ENCODE results near the gene PLXNC1. TPM values are rescaled to one million over a fixed set of nuclear protein-coding genes. Genes with fewer than 3 reads are reported as not detected.

PLXNC1 gene
- total and polyA plus RNA-seq, 2 of the 8 experiments (the other 6 are each of a cell fraction or from before 2014, with no cell fraction given) = 0.83 to 2.0 TPM

- H3K18ac ChIP-seq (ENCODE audit: extremely low read depth, low read length) = peak overlapping the region; percentile 44; the same call in 1 of the 2 replicates
- H2BK15ac ChIP-seq (ENCODE audit: low read length) = no peak overlapping the region
- no peak overlapping the region for H3K23ac ChIP-seq (ENCODE audit: insufficient read length)
- H2BK120ac ChIP-seq (replicated peaks; ENCODE audit: low read depth, low read length) = no peak overlapping the region
- H4K5ac ChIP-seq (ENCODE audit: insufficient read length, low read depth, low read length) = no peak overlapping the region
- no peak overlapping the region for H2AK5ac ChIP-seq (ENCODE audit: low read depth, low read length)
- H3K79me1 ChIP-seq (ENCODE audit: low read depth, low read length) = no peaks in the 10 kb centered on the region
- no peak overlapping the region for H2BK5ac ChIP-seq (ENCODE audit: low read depth, low read length)
- no peak overlapping the region for H2BK12ac ChIP-seq (ENCODE audit: low read depth, low read length)
- H3K79me2 ChIP-seq (ENCODE audit: control insufficient read depth in 1 of 2, insufficient read depth in 2 of 2, low read length in 2 of 2) = no peaks in the 10 kb centered on the region
- no peak overlapping the region for H2AFZ ChIP-seq (ENCODE audit: low read length)
- no peaks in the 10 kb centered on the region for H3K27me3 ChIP-seq (replicated peaks in 1 of 4; ENCODE audit: control insufficient read depth in 3 of 4, extremely low read depth in 1 of 4, insufficient read depth in 3 of 4, low read length in 3 of 4)
- H3K14ac ChIP-seq (ENCODE audit: insufficient read length) = no peak overlapping the region
- DNase-seq (ENCODE audit: low read depth in 1 of 2, low spot score in 2 of 2) (peak in 1 of 2 experiments; percentile 56), FAIRE-seq (no peak)
- H3K9ac ChIP-seq (replicated peaks in 1 of 4; ENCODE audit: extremely low read depth in 1 of 4, low read depth in 3 of 4, low read length in 3 of 4) = no peak overlapping the region
- TF ChIP-seq CTCF (IDR thresholded peaks at IDR 0.05; ENCODE audit: control extremely low read depth in 1 of 3, insufficient read depth in 1 of 3, low read depth in 1 of 3, low read length in 3 of 3) (peak; percentile 15 to 56 (median 42)), HDAC2 (IDR thresholded peaks at IDR 0.05; ENCODE audit: borderline replicate concordance in 1 of 2, low read depth in 2 of 2, low read length in 2 of 2) (no peak), RAD21 (IDR thresholded peaks at IDR 0.05 in 1 of 2, conservative IDR thresholded peaks at IDR 0.05 in 1 of 2; ENCODE audit: low read depth in 2 of 2, low read length in 2 of 2) (peak; percentile 49 to 67; a peak in 3 of 4 replicates)
- no peaks in the 10 kb centered on the region for H4K20me1 ChIP-seq (replicated peaks in 1 of 2; ENCODE audit: control insufficient read depth in 1 of 2, insufficient read depth in 2 of 2, low read length in 2 of 2)
- no peaks in the 10 kb centered on the region for H3K9me3 ChIP-seq (ENCODE audit: insufficient read depth in 2 of 2, low read depth in 1 of 2, low read length in 1 of 2)
- peak overlapping the region; percentile 45 for H3K4ac ChIP-seq (replicated peaks; ENCODE audit: insufficient read length, low read depth, low read length)
- H3K4me3 ChIP-seq (ENCODE audit: extremely low read depth in 1 of 4, insufficient read depth in 2 of 4, low read depth in 3 of 4, low read length in 4 of 4) = no peak overlapping the region
- 57% methylated on average over 9 of the region's 9 CpGs; no CpG with 5 or more reads in 1 of the 2 experiments for WGBS, 2 experiments (ENCODE audit: extremely low coverage in 1 of 2, insufficient coverage in 1 of 2, insufficient read length in 1 of 2, insufficient replicate concordance in 2 of 2, low coverage in 1 of 2, low lambda C conversion rate in 2 of 2, missing lambda C conversion rate in 1 of 2)
- H3K36me3 ChIP-seq (ENCODE audit: control insufficient read depth in 2 of 4, insufficient read depth in 4 of 4, low read length in 3 of 4) = no peaks in the 10 kb centered on the region
- H3K27ac ChIP-seq (ENCODE audit: low read depth, low read length) = no peak overlapping the region
- H3K4me2 ChIP-seq (ENCODE audit: insufficient read depth in 1 of 2, low read depth in 2 of 2, low read length in 2 of 2) = no peak overlapping the region
- ChIA-PET POLR2A (ENCODE audit: partially characterized antibody) (no interaction called here), CTCF (ENCODE audit: partially characterized antibody) (interaction anchor here (0.7 to 4.5 kb wide), 23 partner anchors 9 to 663 kb away, joined by 3 to 18 read pairs (median 4); no protein-coding TSS in a partner anchor)
- peaks cover 0 to 5% (median 0%) of the 10 kb centered on the region in 4 experiments; a peak in 1 of 7 replicates for H3K4me1 ChIP-seq (replicated peaks in 1 of 4; ENCODE audit: control insufficient read depth in 3 of 4, insufficient read depth in 4 of 4, low read length in 3 of 4)
- H3K23me2 ChIP-seq (ENCODE audit: low read depth, low read length) = no peaks in the 10 kb centered on the region
- no peak overlapping the region for H3K56ac ChIP-seq (replicated peaks; ENCODE audit: insufficient read length, low read depth, low read length)
- H4K91ac ChIP-seq (replicated peaks; ENCODE audit: insufficient read length, low read length) = no peak overlapping the region
- no peak overlapping the region for H4K8ac ChIP-seq (ENCODE audit: extremely low read depth, insufficient read depth, low read length)
- no peak overlapping the region for H2BK20ac ChIP-seq (ENCODE audit: low read length)
These were observed 50.5 kb downstream of the PLXNC1 start for GRCh38 chr12:94198872-94199271.
